Breast epithelium (tissue), 3 donors: ENCODE data around the gene WFDC6.

Experiments
- POLR2AphosphoS5 ChIP-seq, 3 donors: sonication (generic); formaldehyde crosslinking; IDR thresholded peaks; one replicate each; pipeline ENCODE4 v1.6.1; 2017; ENCODE audit warnings: antibody characterized with exemption in 3 of 3
- TF ChIP-seq, protein P1 (sequence below), 3 donors: fragments of 450-650 bp; IDR thresholded peaks; one replicate each; pipeline ENCODE4 v1.5.1; 2016 to 2017; ENCODE audit warnings: antibody characterized with exemption in 3 of 3, mild to moderate bottlenecking in 3 of 3, moderate library complexity in 3 of 3

DNA sequence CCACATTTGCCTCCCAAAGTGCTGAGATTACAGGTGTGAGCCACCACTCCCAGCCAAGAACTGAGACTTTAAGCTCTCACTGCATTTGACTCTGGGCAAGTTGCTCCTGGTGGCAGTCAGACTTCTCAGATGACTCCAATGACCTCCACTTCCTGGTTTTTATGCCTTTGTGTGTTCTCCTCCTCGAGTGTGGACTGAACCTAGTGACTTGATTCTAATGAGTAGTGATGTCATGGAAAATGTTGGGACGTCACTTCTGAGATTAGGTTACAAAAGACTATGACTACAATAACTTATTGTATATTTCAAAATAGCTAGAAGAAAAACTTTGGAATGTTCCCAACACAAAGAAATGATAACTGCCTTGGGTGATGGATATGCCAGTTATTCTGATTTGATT lies 35.9 kb downstream of the WFDC6 start:
- TF ChIP-seq, protein P1, sequence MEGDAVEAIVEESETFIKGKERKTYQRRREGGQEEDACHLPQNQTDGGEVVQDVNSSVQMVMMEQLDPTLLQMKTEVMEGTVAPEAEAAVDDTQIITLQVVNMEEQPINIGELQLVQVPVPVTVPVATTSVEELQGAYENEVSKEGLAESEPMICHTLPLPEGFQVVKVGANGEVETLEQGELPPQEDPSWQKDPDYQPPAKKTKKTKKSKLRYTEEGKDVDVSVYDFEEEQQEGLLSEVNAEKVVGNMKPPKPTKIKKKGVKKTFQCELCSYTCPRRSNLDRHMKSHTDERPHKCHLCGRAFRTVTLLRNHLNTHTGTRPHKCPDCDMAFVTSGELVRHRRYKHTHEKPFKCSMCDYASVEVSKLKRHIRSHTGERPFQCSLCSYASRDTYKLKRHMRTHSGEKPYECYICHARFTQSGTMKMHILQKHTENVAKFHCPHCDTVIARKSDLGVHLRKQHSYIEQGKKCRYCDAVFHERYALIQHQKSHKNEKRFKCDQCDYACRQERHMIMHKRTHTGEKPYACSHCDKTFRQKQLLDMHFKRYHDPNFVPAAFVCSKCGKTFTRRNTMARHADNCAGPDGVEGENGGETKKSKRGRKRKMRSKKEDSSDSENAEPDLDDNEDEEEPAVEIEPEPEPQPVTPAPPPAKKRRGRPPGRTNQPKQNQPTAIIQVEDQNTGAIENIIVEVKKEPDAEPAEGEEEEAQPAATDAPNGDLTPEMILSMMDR (IDR thresholded peaks at IDR 0.05), result no peak
- no peak for TF ChIP-seq POLR2AphosphoS5 (IDR thresholded peaks at IDR 0.05)
